ENCODE data around the gene SYT11. TPM values are rescaled to one million over a fixed set of nuclear protein-coding genes. Genes with fewer than 3 reads are reported as not detected.
"Not testable (repeated sequence)": the region's sequence is repeated elsewhere in the genome, so short reads cannot be mapped to it uniquely, and the experiment has no call there.

The SYT11 gene
- total and polyA plus RNA-seq, 2 donors: 21.1 to 36.4 TPM

- Histone ChIP-seq H3K4me3 (ENCODE audit: low read depth, low read length) (no peak overlapping the region), H3K27ac (ENCODE audit: low read depth) (no peak overlapping the region), H3K4me1 (ENCODE audit: insufficient read depth) (no peaks in the 10 kb centered on the region), H3K36me3 (ENCODE audit: insufficient read depth) (peaks cover 16% of the 10 kb centered on the region)
- no peak for DNase-seq (ENCODE audit: extremely low spot score)
- WGBS: 93% methylated on average over 3 of the region's 3 CpGs
Observed at GRCh38 chr1:155920717-155921116, 61.4 kb downstream of the SYT11 start.

- no peak for DNase-seq (ENCODE audit: extremely low spot score)
- WGBS: 93% methylated on average over 2 of the region's 2 CpGs
- peaks cover 13% of the 10 kb centered on the region for H3K36me3 ChIP-seq (ENCODE audit: insufficient read depth)
Observed at GRCh38 chr1:155925506-155925905, 66.1 kb downstream of the SYT11 start.

GRCh38 chr1:155929057-155929456 lies 69.7 kb downstream of the SYT11 start:
- Histone ChIP-seq H3K27ac (ENCODE audit: low read depth) (no peak overlapping the region), H3K4me1 (ENCODE audit: insufficient read depth) (peaks cover 2% of the 10 kb centered on the region), H3K36me3 (ENCODE audit: insufficient read depth) (peaks cover 11% of the 10 kb centered on the region), H3K4me3 (ENCODE audit: low read depth, low read length) (no peak overlapping the region)
- 51% methylated on average over 5 of the region's 5 CpGs for WGBS
- DNase-seq (ENCODE audit: extremely low spot score): no peak

More at GRCh38 chr1:155925506-155925905, 66.1 kb downstream of the SYT11 start:
- Histone ChIP-seq H3K4me1 (ENCODE audit: insufficient read depth) (no peaks in the 10 kb centered on the region), H3K27ac (ENCODE audit: low read depth) (no peak overlapping the region), H3K4me3 (ENCODE audit: low read depth, low read length) (no peak overlapping the region)

DNA sequence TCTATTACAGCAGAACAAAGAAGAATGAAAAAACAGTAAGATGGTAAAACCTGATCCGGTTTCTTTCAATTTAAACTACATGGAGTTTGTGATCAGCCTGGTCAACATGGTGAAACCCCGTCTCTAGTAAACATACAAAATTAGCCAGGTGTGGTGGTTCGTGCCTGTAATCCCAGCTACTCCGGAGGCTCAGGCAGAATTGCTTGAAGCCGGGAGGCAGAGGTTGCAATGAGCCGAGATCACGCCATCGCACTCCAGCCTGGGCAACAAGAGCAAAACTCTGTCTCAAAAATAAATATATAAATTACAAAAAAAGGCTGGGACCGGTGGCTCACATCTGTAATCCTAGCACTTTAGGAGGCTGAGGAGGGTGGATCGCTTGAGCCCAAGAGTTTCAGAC lies 71.4 kb downstream of the SYT11 start:
- H3K4me3 ChIP-seq (ENCODE audit: low read depth, low read length); H3K27ac ChIP-seq (ENCODE audit: low read depth); H3K4me1 ChIP-seq (ENCODE audit: insufficient read depth); H3K36me3 ChIP-seq (ENCODE audit: insufficient read depth); DNase-seq (ENCODE audit: extremely low spot score): not testable (repeated sequence)
- WGBS: 75% methylated on average over 10 of the region's 10 CpGs

DNA sequence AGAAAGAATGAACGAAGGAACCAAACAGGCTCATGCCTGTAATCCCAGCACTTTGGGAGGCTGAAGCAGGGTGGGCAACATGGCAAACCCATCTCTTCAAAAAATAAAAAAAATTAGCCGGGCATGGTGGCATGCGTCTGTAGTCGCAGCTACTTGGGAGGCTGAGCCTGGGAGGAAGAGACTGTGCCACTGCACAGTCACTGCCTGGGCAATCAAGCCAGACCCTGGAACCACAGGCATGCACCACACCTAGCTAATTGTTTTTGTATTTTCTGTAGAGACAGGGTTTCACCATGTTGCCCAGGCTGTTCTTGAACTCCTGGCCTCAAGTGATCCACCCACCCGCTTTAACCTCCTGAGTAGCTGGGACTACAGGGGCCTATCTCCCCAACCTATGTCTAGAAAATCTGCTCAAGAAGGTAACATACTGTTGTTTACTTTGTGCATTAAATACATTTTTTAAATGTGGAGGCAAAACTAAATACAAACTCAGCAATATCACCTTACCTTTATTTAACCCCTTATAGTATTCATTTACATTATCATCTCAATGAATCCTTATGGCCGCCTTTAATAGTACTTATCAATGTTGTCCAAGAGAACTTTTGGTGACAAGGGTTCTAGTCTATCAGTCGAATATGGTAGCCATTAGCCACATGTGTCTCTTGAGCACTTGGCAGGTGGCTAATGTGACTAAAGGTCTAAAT lies 72.1 kb downstream of the SYT11 start:
- no peak for DNase-seq (ENCODE audit: extremely low spot score)
- H3K36me3 ChIP-seq (ENCODE audit: insufficient read depth): peaks cover 9% of the 10 kb centered on the region
- WGBS: 74% methylated on average over 7 of the region's 7 CpGs
- peaks cover 2% of the 10 kb centered on the region for H3K4me1 ChIP-seq (ENCODE audit: insufficient read depth)
- no peak overlapping the region for H3K4me3 ChIP-seq (ENCODE audit: low read depth, low read length)
- peak overlapping the region; percentile 1 for H3K27ac ChIP-seq (ENCODE audit: low read depth)

GRCh38 chr1:155932081-155932480 lies 72.7 kb downstream of the SYT11 start:
- H3K27ac ChIP-seq (ENCODE audit: low read depth): no peak overlapping the region
- H3K36me3 ChIP-seq (ENCODE audit: insufficient read depth): peaks cover 7% of the 10 kb centered on the region
- H3K4me3 ChIP-seq (ENCODE audit: low read depth, low read length): no peak overlapping the region

GRCh38 chr1:155932487-155932886 lies 73.1 kb downstream of the SYT11 start:
- H3K4me1 ChIP-seq (ENCODE audit: insufficient read depth): peaks cover 2% of the 10 kb centered on the region
- WGBS: 82% methylated on average over 5 of the region's 5 CpGs
- DNase-seq (ENCODE audit: extremely low spot score): no peak
- H3K27ac ChIP-seq (ENCODE audit: low read depth): no peak overlapping the region
- H3K4me3 ChIP-seq (ENCODE audit: low read depth, low read length): no peak overlapping the region
- H3K36me3 ChIP-seq (ENCODE audit: insufficient read depth): peaks cover 7% of the 10 kb centered on the region

More at GRCh38 chr1:155932081-155932480, 72.7 kb downstream of the SYT11 start:
- DNase-seq (ENCODE audit: extremely low spot score): no peak
- peaks cover 2% of the 10 kb centered on the region for H3K4me1 ChIP-seq (ENCODE audit: insufficient read depth)
- 63% methylated on average over 1 of the region's 1 CpG for WGBS

GRCh38 chr1:155933591-155934096 lies 74.3 kb downstream of the SYT11 start:
- H3K27ac ChIP-seq (ENCODE audit: low read depth): peak overlapping the region; percentile 84
- H3K36me3 ChIP-seq (ENCODE audit: insufficient read depth): peaks cover 5% of the 10 kb centered on the region
- peaks cover 2% of the 10 kb centered on the region for H3K4me1 ChIP-seq (ENCODE audit: insufficient read depth)
- H3K4me3 ChIP-seq (ENCODE audit: low read depth, low read length): peak overlapping the region; percentile 86
- 4% methylated on average over 10 of the region's 10 CpGs for WGBS
- no peak for DNase-seq (ENCODE audit: extremely low spot score)

GRCh38 chr1:155934097-155934935 lies 74.9 kb downstream of the SYT11 start, which contains the start of gene KHDC4:
KHDC4 (minus strand) TSS chr1:155934413; CDS start chr1:155934373, 40 bp downstream.
- under 1% methylated on average over 50 of the region's 50 CpGs for WGBS
- peak; percentile 99 for DNase-seq (ENCODE audit: extremely low spot score)

More at GRCh38 chr1:155934097-155934935, 74.9 kb downstream of the SYT11 start, which contains the start of gene KHDC4:
- peaks cover 3% of the 10 kb centered on the region for H3K36me3 ChIP-seq (ENCODE audit: insufficient read depth)
- H3K27ac ChIP-seq (ENCODE audit: low read depth): peak within 1 kb of the TSS; percentile 84
- H3K4me1 ChIP-seq (ENCODE audit: insufficient read depth): peaks cover 2% of the 10 kb centered on the region
- peak within 1 kb of the TSS; percentile 86 for H3K4me3 ChIP-seq (ENCODE audit: low read depth, low read length)

Small RNA genes lying within 50 kb of the gene (small RNA-seq; reads per million reads assigned to genes)
- gene RF00015 (not detected), gene SCARNA4 (not detected), gene SNORA80E (27.5 reads per million, percentile 96 among the genes with 10 or more reads in this experiment)

Other genes with a start within 250 kb of the SYT11 start
- gene MSTO1, start 249.3 kb upstream of the SYT11 start, total RNA-seq: 28.7 TPM
- 22.6 TPM for gene MSTO1, start 249.3 kb upstream of the SYT11 start, polyA plus RNA-seq
- gene YY1AP1, start 170.8 kb upstream of the SYT11 start, total RNA-seq: 166 TPM
- 56.5 TPM for gene YY1AP1, start 170.8 kb upstream of the SYT11 start, polyA plus RNA-seq
- gene DAP3, start 170.5 kb upstream of the SYT11 start, total RNA-seq: 57.3 TPM
- gene DAP3, start 170.5 kb upstream of the SYT11 start, polyA plus RNA-seq: 72.0 TPM
- gene GON4L, start 2.4 kb upstream of the SYT11 start, total RNA-seq: 51.7 TPM
- gene GON4L, start 2.4 kb upstream of the SYT11 start, polyA plus RNA-seq: 17.6 TPM
- gene RIT1, start 51.8 kb downstream of the SYT11 start, total RNA-seq: 39.4 TPM
- gene RIT1, start 51.8 kb downstream of the SYT11 start, polyA plus RNA-seq: 24.9 TPM
- 45.0 TPM for gene KHDC4, start 74.8 kb downstream of the SYT11 start, total RNA-seq
- gene KHDC4, start 74.8 kb downstream of the SYT11 start, polyA plus RNA-seq: 24.4 TPM
- gene RXFP4, start 82.1 kb downstream of the SYT11 start, total RNA-seq: not detected
- 0.18 TPM for gene RXFP4, start 82.1 kb downstream of the SYT11 start, polyA plus RNA-seq
- gene ARHGEF2, start 119.0 kb downstream of the SYT11 start, total RNA-seq: 63.3 TPM
- 40.5 TPM for gene ARHGEF2, start 119.0 kb downstream of the SYT11 start, polyA plus RNA-seq
- 213 TPM for gene SSR2, start 161.4 kb downstream of the SYT11 start, total RNA-seq
- 252 TPM for gene SSR2, start 161.4 kb downstream of the SYT11 start, polyA plus RNA-seq
- gene UBQLN4, start 194.2 kb downstream of the SYT11 start, total RNA-seq: 13.2 TPM
- 30.3 TPM for gene UBQLN4, start 194.2 kb downstream of the SYT11 start, polyA plus RNA-seq
- 28.9 TPM for gene LAMTOR2, start 195.2 kb downstream of the SYT11 start, total RNA-seq
- gene LAMTOR2, start 195.2 kb downstream of the SYT11 start, polyA plus RNA-seq: 91.1 TPM
- 11.9 TPM for gene RAB25, start 201.6 kb downstream of the SYT11 start, total RNA-seq
- 28.2 TPM for gene RAB25, start 201.6 kb downstream of the SYT11 start, polyA plus RNA-seq
- gene MEX3A, start 222.9 kb downstream of the SYT11 start, total RNA-seq: 7.2 TPM
- 0.76 TPM for gene MEX3A, start 222.9 kb downstream of the SYT11 start, polyA plus RNA-seq

Data from urinary bladder (tissue), 4 donors.